Measurements from ENCODE around the gene ELN. TPM values are rescaled to one million over a fixed set of nuclear protein-coding genes. Genes with fewer than 3 reads are reported as not detected.

The ELN gene
- total and polyA plus RNA-seq, 2 donors (not counting 3 experiments of a cell fraction or from before 2014, with no cell fraction given) = 1.7 to 2.6 TPM

DNA sequence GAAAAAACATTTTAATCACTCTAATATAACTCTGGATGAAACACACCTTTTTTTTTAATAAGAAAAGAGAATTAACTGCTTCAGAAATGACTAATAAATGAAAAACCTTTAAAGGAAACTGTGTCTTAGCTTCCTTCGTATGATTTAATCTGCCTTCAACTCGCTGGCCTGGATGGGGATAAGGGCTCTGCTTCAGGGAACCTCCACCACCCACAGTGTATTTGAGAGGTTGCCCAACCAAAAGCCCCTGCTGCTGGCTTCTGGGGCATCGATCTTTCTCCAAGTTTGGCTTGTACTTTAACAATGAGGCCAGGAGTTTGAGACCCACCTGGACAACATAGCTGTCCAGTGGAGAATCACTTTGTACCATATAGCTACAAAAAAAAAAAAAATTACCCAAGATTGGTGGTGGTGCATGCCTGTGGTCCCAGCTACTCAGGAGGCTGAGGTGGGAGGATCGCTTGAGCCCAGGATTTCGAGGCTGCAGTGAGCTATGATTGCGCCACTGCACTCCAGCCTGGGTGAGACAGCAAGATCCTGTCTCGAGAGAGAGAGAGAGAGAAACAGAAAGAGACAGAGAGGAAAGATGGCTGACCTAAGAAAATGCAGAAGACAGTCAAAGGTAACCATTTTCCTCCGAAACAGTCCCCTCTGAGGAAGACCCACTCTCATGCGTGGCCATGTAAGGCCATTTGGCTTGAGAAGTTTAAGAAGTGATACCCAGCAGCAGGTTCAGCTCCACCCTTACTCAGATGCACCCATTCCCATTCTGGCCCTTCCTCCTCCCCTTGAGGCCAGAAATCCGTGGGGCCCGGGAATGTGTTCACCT is 42.0 kb downstream of the ELN start:
- H3K9me1 ChIP-seq (replicated peaks; ENCODE audit: control insufficient read depth, extremely low read depth, insufficient read depth, low read length) = no peaks in the 10 kb centered on the region
- no peaks in the 10 kb centered on the region for H3K79me2 ChIP-seq (ENCODE audit: control insufficient read depth, insufficient read depth, low read length)
- no peaks in the 10 kb centered on the region for H3K4me1 ChIP-seq (ENCODE audit: control insufficient read depth, extremely low read depth, insufficient read depth, low read length)
- dilution Hi-C loops (cut with MboI; ENCODE audit: extremely low pct_ligation_motif_present, low sequenced_read_pairs) = no loop called here
- DNase-seq (ENCODE audit: low read depth, low spot score) = no peak
- ChIA-PET POLR2A (interaction anchor here (0.6 kb wide), 2 partner anchors 22 to 183 kb away, joined by 3 to 10 read pairs; no protein-coding TSS in a partner anchor), CTCF (interaction anchor here (0.8 to 6.2 kb wide), 11 partner anchors 14 to 331 kb away, joined by 3 to 32 read pairs (median 7); partner anchors contain the start of genes ELN and LIMK1)
- no peak overlapping the region for H3K27ac ChIP-seq (ENCODE audit: insufficient read depth, low read depth, low read length)
- intact Hi-C loops (cut with micrococcal nuclease) = loop anchor here (2.0 kb wide), 2 partner anchors 15 to 331 kb away; no protein-coding TSS in a partner anchor
- no peak for TF ChIP-seq GATA2 (IDR thresholded peaks at IDR 0.05; ENCODE audit: insufficient read depth, insufficient read length, low read depth, low read length)
- TF ChIP-seq JUN (IDR thresholded peaks at IDR 0.05; ENCODE audit: borderline replicate concordance, insufficient read depth, insufficient read length, low read depth) = no peak
- TF ChIP-seq, protein P1, sequence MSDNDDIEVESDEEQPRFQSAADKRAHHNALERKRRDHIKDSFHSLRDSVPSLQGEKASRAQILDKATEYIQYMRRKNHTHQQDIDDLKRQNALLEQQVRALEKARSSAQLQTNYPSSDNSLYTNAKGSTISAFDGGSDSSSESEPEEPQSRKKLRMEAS (IDR thresholded peaks at IDR 0.05; ENCODE audit: insufficient read depth, insufficient read length) = no peak
- no peak for TF ChIP-seq EZH2 (IDR thresholded peaks at IDR 0.05; ENCODE audit: borderline replicate concordance, low read depth, low read length, severe bottlenecking)
- TF ChIP-seq MYC (IDR thresholded peaks at IDR 0.05; ENCODE audit: low read depth, low read length) = no peak
- TF ChIP-seq FOS (IDR thresholded peaks at IDR 0.05; ENCODE audit: borderline replicate concordance, insufficient read depth, low read length) = no peak
- no peak for TF ChIP-seq POLR2A (IDR thresholded peaks at IDR 0.05; ENCODE audit: low read depth, low read length)
- no peak for TF ChIP-seq POLR2AphosphoS5 (IDR thresholded peaks at IDR 0.05; ENCODE audit: insufficient read depth, low read depth, low read length)
- TF ChIP-seq, protein P2, sequence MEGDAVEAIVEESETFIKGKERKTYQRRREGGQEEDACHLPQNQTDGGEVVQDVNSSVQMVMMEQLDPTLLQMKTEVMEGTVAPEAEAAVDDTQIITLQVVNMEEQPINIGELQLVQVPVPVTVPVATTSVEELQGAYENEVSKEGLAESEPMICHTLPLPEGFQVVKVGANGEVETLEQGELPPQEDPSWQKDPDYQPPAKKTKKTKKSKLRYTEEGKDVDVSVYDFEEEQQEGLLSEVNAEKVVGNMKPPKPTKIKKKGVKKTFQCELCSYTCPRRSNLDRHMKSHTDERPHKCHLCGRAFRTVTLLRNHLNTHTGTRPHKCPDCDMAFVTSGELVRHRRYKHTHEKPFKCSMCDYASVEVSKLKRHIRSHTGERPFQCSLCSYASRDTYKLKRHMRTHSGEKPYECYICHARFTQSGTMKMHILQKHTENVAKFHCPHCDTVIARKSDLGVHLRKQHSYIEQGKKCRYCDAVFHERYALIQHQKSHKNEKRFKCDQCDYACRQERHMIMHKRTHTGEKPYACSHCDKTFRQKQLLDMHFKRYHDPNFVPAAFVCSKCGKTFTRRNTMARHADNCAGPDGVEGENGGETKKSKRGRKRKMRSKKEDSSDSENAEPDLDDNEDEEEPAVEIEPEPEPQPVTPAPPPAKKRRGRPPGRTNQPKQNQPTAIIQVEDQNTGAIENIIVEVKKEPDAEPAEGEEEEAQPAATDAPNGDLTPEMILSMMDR (IDR thresholded peaks at IDR 0.05; ENCODE audit: extremely low read depth in 1 of 2, insufficient read depth in 1 of 2, low read depth in 1 of 2, low read length in 2 of 2) = no peak
- H3K9ac ChIP-seq (replicated peaks; ENCODE audit: extremely low read depth, insufficient read depth, low read length) = no peak overlapping the region
- H3K4me3 ChIP-seq (replicated peaks in 1 of 3; ENCODE audit: insufficient read depth in 1 of 3, low read depth in 1 of 3, low read length in 3 of 3) = no peak overlapping the region
- no peak overlapping the region for H3K4me2 ChIP-seq (ENCODE audit: insufficient read depth, low read length)
- FAIRE-seq = no peak
- no TSS peak for BruUV-seq (replicated peaks)
- no peak overlapping the region for H2AFZ ChIP-seq (ENCODE audit: low read depth, low read length)
- no peaks in the 10 kb centered on the region for H4K20me1 ChIP-seq (replicated peaks; ENCODE audit: control insufficient read depth, extremely low read depth, insufficient read depth, low read length)
- H3K9me3 ChIP-seq (replicated peaks; ENCODE audit: control insufficient read depth, insufficient read depth, low read length) = no peaks in the 10 kb centered on the region
- H3K27me3 ChIP-seq (ENCODE audit: control insufficient read depth in 2 of 2, insufficient read depth in 2 of 2, low read length in 2 of 2) = no peaks in the 10 kb centered on the region
- no peaks in the 10 kb centered on the region for H3K36me3 ChIP-seq (ENCODE audit: control insufficient read depth in 2 of 2, extremely low read depth in 1 of 2, insufficient read depth in 2 of 2, low read length in 2 of 2)

Measured in endothelial cell of umbilical vein (primary cell).